Measurements from ENCODE around the gene CDHR5.
"Not testable (repeated sequence)": the region's sequence is repeated elsewhere in the genome, so short reads cannot be mapped to it uniquely, and the experiment has no call there.

CDHR5 gene

DNA sequence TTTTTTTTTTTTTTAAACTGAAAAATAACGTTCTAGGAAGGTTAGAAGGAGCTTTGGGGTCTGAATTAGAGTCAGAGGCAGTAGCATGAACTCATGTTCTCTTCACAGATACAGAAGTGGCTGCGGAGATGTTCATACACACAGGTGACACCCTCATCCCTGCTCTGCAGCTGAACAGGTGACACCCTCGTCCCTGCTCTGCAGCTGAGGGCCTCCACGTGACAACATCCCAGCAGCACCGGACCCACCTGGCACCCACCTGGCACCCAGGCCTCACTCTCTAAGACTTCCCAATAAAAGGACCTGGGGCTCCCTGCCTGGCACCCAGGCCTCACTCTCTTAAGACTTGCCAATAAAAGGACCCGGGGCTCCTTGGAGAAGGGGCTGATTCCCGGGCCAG, 32.1 kb upstream of the CDHR5 start:
- H3K4me3 ChIP-seq: no peak overlapping the region
- TF ChIP-seq, protein P1, sequence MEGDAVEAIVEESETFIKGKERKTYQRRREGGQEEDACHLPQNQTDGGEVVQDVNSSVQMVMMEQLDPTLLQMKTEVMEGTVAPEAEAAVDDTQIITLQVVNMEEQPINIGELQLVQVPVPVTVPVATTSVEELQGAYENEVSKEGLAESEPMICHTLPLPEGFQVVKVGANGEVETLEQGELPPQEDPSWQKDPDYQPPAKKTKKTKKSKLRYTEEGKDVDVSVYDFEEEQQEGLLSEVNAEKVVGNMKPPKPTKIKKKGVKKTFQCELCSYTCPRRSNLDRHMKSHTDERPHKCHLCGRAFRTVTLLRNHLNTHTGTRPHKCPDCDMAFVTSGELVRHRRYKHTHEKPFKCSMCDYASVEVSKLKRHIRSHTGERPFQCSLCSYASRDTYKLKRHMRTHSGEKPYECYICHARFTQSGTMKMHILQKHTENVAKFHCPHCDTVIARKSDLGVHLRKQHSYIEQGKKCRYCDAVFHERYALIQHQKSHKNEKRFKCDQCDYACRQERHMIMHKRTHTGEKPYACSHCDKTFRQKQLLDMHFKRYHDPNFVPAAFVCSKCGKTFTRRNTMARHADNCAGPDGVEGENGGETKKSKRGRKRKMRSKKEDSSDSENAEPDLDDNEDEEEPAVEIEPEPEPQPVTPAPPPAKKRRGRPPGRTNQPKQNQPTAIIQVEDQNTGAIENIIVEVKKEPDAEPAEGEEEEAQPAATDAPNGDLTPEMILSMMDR (IDR thresholded peaks at IDR 0.05): no peak
- no peak for DNase-seq
- H3K36me3 ChIP-seq: peaks cover 7 to 64% (median 33%) of the 10 kb centered on the region in 3 donors
- no peak overlapping the region for H3K27ac ChIP-seq
- H3K4me1 ChIP-seq: no peaks in the 10 kb centered on the region
- intact Hi-C loops (cut with DNase I; ENCODE audit: low total_unique reads): no loop called here
- no peaks in the 10 kb centered on the region for H3K9me3 ChIP-seq
- H3K27me3 ChIP-seq: no peaks in the 10 kb centered on the region

DNA sequence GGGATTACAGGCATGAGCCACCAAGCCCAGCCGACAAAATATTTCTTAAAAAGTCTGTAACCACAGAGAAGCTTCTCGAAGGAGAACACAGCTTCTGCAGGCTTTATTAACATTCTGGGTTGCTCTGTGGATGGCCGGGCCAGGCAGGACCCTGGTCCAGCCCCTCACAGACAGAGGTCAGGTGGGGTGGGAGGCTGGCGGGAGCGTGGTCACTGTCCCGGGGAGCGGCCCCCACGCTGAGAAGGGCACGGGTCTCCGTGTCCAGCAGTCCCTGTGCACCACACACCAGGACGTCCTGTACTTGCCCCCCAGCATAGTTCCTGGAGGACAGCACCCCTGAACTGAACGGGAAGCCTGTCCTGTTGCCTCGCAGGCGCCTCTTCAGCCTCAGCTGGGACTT, 31.7 kb upstream of the CDHR5 start:
- H3K27ac ChIP-seq: no peak overlapping the region
- intact Hi-C loops (cut with DNase I; ENCODE audit: low total_unique reads): no loop called here
- TF ChIP-seq, protein P1 (IDR thresholded peaks at IDR 0.05): no peak

DNA sequence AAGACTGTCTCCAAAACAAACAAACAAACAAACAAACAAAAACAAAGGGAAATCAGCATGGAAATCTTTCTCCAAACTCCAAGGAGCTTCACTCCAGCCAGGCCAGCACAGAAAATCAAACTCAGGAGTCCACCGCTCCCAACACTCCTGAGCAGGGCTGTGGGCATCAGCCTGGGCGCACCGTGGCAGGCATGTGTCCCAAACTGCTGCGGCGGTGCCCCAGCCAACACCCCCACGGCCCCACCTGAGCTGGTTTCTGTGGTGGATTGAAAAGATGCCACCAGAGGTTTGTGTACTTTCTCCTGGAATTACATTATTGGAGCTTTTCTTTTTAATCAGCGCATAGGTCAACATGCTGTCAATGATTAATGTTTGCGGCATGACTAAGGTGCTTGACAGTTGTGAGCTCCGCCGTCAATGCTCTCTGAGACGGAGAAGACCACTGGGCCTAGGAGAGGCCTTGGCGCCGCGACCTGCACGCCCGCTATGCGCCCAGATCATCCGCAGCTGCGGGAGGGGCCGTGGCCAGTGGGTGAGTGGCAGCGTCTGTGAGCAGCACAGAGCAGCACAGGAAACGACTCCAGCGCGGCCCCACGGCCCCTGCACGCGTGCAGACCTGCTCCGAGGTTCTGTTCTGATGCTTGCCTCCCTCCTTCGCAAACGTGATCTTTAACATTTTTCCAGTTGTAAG, 30.4 kb upstream of the CDHR5 start:
- Histone ChIP-seq H3K27ac (no peak overlapping the region), H3K4me1 (no peaks in the 10 kb centered on the region), H3K4me3 (no peak overlapping the region), H3K36me3 (peaks cover 15 to 62% (median 32%) of the 10 kb centered on the region in 3 donors), H3K27me3 (no peaks in the 10 kb centered on the region), H3K9me3 (no peaks in the 10 kb centered on the region)
- intact Hi-C loops (cut with DNase I; ENCODE audit: low total_unique reads): no loop called here
- TF ChIP-seq, protein P1 (IDR thresholded peaks at IDR 0.05): no peak
- no peak for DNase-seq

More for the DNA sequence above, 31.7 kb upstream of the CDHR5 start:
- Histone ChIP-seq H3K36me3 (peaks cover 8 to 64% (median 31%) of the 10 kb centered on the region in 3 donors), H3K27me3 (no peaks in the 10 kb centered on the region), H3K9me3 (no peaks in the 10 kb centered on the region), H3K4me1 (no peaks in the 10 kb centered on the region), H3K4me3 (no peak overlapping the region)
- no peak for DNase-seq

DNA sequence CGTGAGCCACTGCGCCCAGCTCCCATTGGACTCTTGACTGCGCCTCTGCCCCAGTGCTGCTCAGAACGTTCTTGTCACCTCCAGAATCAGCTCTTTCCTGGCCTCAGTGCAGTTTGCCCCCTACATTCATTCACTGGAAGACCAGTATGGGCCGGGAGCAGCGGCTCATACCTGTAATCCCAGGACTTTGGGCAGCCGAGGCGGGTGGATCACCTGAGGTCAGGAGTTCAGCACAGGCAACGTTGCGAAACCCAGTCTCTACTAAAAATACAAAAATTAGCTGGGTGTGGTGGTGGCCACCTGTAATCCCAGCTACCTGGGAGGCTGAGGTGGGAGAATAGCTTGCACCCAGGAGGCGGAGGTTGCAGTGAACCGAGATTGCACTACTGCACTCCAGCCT, 29.7 kb upstream of the CDHR5 start:
- intact Hi-C loops (cut with DNase I; ENCODE audit: low total_unique reads); H3K27ac ChIP-seq; DNase-seq; H3K4me3 ChIP-seq; H3K4me1 ChIP-seq; H3K27me3 ChIP-seq; H3K9me3 ChIP-seq: not testable (repeated sequence)
- H3K36me3 ChIP-seq: peaks cover 15 to 55% (median 24%) of the 10 kb centered on the region in 3 donors

DNA sequence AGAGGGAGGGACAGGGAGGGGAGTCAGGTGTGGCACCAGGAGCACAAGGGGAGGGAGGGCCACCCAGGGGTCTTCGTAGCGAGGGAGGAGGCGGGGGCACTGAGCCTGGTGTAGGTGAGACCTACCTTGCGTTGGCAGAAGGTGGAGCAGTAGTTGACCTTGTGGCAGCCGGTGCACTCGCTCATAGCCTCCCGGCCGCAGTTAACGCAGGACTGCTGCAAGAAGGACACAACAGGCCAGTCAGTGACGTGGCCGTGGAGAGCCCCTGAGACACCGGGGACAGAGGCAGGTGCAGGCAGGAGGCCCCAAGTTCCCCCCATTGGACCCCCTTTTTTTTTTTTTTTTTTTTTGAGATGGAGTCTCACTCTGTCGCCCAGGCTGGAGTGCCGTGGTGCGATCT, 29.1 kb upstream of the CDHR5 start:
- H3K9me3 ChIP-seq: no peaks in the 10 kb centered on the region
- no peak overlapping the region for H3K4me3 ChIP-seq
- no peak for DNase-seq
- H3K27ac ChIP-seq: no peak overlapping the region
- no peaks in the 10 kb centered on the region for H3K27me3 ChIP-seq
- TF ChIP-seq, protein P1 (IDR thresholded peaks at IDR 0.05): no peak
- H3K36me3 ChIP-seq: peaks cover 15 to 49% (median 21%) of the 10 kb centered on the region in 3 donors
- intact Hi-C loops (cut with DNase I; ENCODE audit: low total_unique reads): no loop called here
- H3K4me1 ChIP-seq: no peaks in the 10 kb centered on the region

DNA sequence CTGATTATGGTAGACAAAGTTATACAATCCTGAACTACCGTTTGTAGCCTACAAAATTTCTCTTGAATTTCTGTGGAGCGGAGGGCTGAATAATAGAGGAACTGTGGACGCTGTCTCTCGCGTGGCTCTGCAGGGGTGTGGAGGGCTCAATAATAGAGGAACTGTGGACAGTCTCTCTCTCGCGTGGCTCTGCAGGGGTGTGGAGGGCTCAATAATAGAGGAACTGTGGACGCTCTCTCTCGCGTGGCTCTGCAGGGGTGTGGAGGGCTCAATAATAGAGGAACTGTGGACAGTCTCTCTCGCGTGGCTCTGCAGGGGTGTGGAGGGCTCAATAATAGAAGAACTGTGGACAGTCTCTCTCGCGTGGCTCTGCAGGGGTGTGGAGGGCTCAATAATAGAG, 28.4 kb upstream of the CDHR5 start:
- peaks cover 11 to 42% (median 15%) of the 10 kb centered on the region in 3 donors for H3K36me3 ChIP-seq
- H3K4me1 ChIP-seq; intact Hi-C loops (cut with DNase I; ENCODE audit: low total_unique reads); DNase-seq; H3K27ac ChIP-seq; H3K27me3 ChIP-seq; H3K9me3 ChIP-seq; H3K4me3 ChIP-seq: not testable (repeated sequence)

Measured in tibial artery (tissue), 4 donors.